ENCODE data around the gene AIG1.

- TF ChIP-seq POLR2A (IDR thresholded peaks at IDR 0.05; ENCODE audit: low read depth, low read length) (no peak), TAF1 (IDR thresholded peaks at IDR 0.05; ENCODE audit: borderline replicate concordance, low read depth, low read length) (no peak)
These were observed 11.1 kb upstream of the AIG1 start for GRCh38 chr6:143049611-143050010.

Measured in GM12892 (cell line).